Panc1 (cell line): ENCODE results near the gene MEX3A.

Source experiments
- POLR2AphosphoS5 ChIP-seq: IDR thresholded peaks from 2 replicates; pipeline ENCODE4 v1.6.1; 2012; ENCODE audit warnings: mild to moderate bottlenecking, low read depth, low read length, moderate library complexity
- REST ChIP-seq, 2 experiments: IDR thresholded peaks; 2 replicates each; pipeline ENCODE4 v1.6.1; 2011 to 2012; ENCODE audit warnings: low read depth in 2 of 2, control low read depth in 1 of 2, low read length in 1 of 2, mild to moderate bottlenecking in 1 of 2, moderate library complexity in 1 of 2; ENCODE audit not compliant: insufficient read depth in 1 of 2
- SIN3A ChIP-seq: IDR thresholded peaks from 2 replicates; pipeline ENCODE4 v1.6.1; 2012; ENCODE audit warnings: low read depth, mild to moderate bottlenecking, low read length, moderate library complexity, borderline replicate concordance; ENCODE audit not compliant: insufficient read depth
- TCF7L2 ChIP-seq: IDR thresholded peaks from 2 replicates; pipeline ENCODE4 v1.6.1; 2011; ENCODE audit warnings: mild to moderate bottlenecking, low read depth, low read length, inconsistent platforms
- TF ChIP-seq, protein P1 (sequence below): fragments of 450-650 bp; IDR thresholded peaks from 2 replicates; pipeline ENCODE4 v1.5.1; 2017; ENCODE audit warnings: mild to moderate bottlenecking

GRCh38 chr1:156128308-156128653, 46.0 kb upstream of the MEX3A start:
- TF ChIP-seq, protein P1, sequence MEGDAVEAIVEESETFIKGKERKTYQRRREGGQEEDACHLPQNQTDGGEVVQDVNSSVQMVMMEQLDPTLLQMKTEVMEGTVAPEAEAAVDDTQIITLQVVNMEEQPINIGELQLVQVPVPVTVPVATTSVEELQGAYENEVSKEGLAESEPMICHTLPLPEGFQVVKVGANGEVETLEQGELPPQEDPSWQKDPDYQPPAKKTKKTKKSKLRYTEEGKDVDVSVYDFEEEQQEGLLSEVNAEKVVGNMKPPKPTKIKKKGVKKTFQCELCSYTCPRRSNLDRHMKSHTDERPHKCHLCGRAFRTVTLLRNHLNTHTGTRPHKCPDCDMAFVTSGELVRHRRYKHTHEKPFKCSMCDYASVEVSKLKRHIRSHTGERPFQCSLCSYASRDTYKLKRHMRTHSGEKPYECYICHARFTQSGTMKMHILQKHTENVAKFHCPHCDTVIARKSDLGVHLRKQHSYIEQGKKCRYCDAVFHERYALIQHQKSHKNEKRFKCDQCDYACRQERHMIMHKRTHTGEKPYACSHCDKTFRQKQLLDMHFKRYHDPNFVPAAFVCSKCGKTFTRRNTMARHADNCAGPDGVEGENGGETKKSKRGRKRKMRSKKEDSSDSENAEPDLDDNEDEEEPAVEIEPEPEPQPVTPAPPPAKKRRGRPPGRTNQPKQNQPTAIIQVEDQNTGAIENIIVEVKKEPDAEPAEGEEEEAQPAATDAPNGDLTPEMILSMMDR = no peak
- no peak for TF ChIP-seq POLR2AphosphoS5
- TF ChIP-seq REST (IDR thresholded peaks at IDR 0.05; ENCODE audit: insufficient read depth in 1 of 2, low read depth in 2 of 2, low read length in 1 of 2) = no peak
- TF ChIP-seq SIN3A = no peak
- TF ChIP-seq TCF7L2 = no peak
